CD4-positive, CD25-positive, alpha-beta regulatory T cell (primary cell): Measurements from ENCODE around the gene PYCARD. TPM values are rescaled to one million over a fixed set of nuclear protein-coding genes. Genes with fewer than 3 reads are reported as not detected.
"Not testable (repeated sequence)": the region's sequence is repeated elsewhere in the genome, so short reads cannot be mapped to it uniquely, and the experiment has no call there.

ENCODE experiments used
- ATAC-seq, 2 donors: fragments of 150-1000 bp; cut with Tn5 transposase; one replicate each; pipeline ENCODE4 v1.10.0; 2021; ENCODE audit warnings: low read depth in 2 of 2, moderate number of reproducible peaks in 2 of 2, moderate library complexity in 1 of 2
- DNase-seq, 3 donors: peaks; one replicate each; pipeline versions ENCODE4 v3.0.0 to v3.0.0-alpha.2; 2012 to 2022; ENCODE audit warnings: mixed read lengths in 1 of 3
- H3K27ac ChIP-seq: one replicate; pipeline ENCODE4 v1.7.0; 2013; ENCODE audit warnings: mild to moderate bottlenecking, low read length; ENCODE audit not compliant: insufficient read depth, poor library complexity, severe bottlenecking
- H3K27me3 ChIP-seq: one replicate; pipeline ENCODE4 v1.7.0; 2013; ENCODE audit warnings: low read length; ENCODE audit not compliant: control insufficient read depth, insufficient read depth
- H3K36me3 ChIP-seq: one replicate; pipeline ENCODE4 v1.7.0; 2013; ENCODE audit warnings: mild to moderate bottlenecking, low read length, moderate library complexity; ENCODE audit not compliant: control insufficient read depth, insufficient read depth
- H3K4me1 ChIP-seq: 2 replicates; pipeline ENCODE4 v1.7.0; 2013; ENCODE audit warnings: mild to moderate bottlenecking, low read length; ENCODE audit not compliant: insufficient read depth, control insufficient read depth, poor library complexity, severe bottlenecking
- H3K4me3 ChIP-seq: one replicate; pipeline ENCODE4 v1.7.0; 2013; ENCODE audit warnings: low read depth, mild to moderate bottlenecking, low read length, moderate library complexity
- H3K9me3 ChIP-seq, 2 experiments: 1 replicate in 1 of 2; 2 replicates in 1 of 2; pipeline ENCODE4 v1.7.0; 2013; ENCODE audit warnings: low read length in 2 of 2, mild to moderate bottlenecking in 1 of 2, moderate library complexity in 1 of 2; ENCODE audit not compliant: control insufficient read depth in 2 of 2
- H3K27ac Mint-ChIP-seq, 3 donors: one replicate each; pipeline ENCODE4 v1.8.0; 2020 to 2022; ENCODE audit warnings: mild to moderate bottlenecking in 3 of 3, mixed read lengths in 3 of 3, moderate library complexity in 2 of 3
- H3K27me3 Mint-ChIP-seq: one replicate; pipeline ENCODE4 v1.8.0; 2022; ENCODE audit warnings: mild to moderate bottlenecking, mixed read lengths
- H3K36me3 Mint-ChIP-seq: one replicate; pipeline ENCODE4 v1.8.0; 2020; ENCODE audit warnings: mixed read lengths
- H3K4me1 Mint-ChIP-seq, 4 donors: one replicate each; pipeline ENCODE4 v1.8.0; 2020 to 2022; ENCODE audit warnings: mixed read lengths in 4 of 4, mild to moderate bottlenecking in 1 of 4
- H3K4me3 Mint-ChIP-seq, 4 donors: one replicate each; pipeline ENCODE4 v1.8.0; 2020 to 2022; ENCODE audit warnings: mild to moderate bottlenecking in 4 of 4, mixed read lengths in 4 of 4, moderate library complexity in 3 of 4
- H3K9me3 Mint-ChIP-seq, 7 donors: one replicate each; pipeline ENCODE4 v1.8.0; 2020 to 2022; ENCODE audit warnings: mixed read lengths in 7 of 7, mild to moderate bottlenecking in 3 of 7, moderate library complexity in 2 of 7
- polyA plus RNA-seq, 4 donors: library from polyadenylated mRNA; unstranded; fragments of 300-500 nt; fragmentation: Illumina TruSeq; gene quantifications; one replicate each; pipeline ENCODE4 v1.2.3, GENCODE V29; 2021
- total RNA-seq: library from RNA; stranded (reverse); gene quantifications from one replicate; pipeline ENCODE4 v1.2.3, GENCODE V29; 2022

PYCARD gene
- total RNA-seq = 25.0 TPM
- polyA plus RNA-seq = 10 to 100 TPM; 50.6 to 82.9 (median 68.3) TPM

DNA sequence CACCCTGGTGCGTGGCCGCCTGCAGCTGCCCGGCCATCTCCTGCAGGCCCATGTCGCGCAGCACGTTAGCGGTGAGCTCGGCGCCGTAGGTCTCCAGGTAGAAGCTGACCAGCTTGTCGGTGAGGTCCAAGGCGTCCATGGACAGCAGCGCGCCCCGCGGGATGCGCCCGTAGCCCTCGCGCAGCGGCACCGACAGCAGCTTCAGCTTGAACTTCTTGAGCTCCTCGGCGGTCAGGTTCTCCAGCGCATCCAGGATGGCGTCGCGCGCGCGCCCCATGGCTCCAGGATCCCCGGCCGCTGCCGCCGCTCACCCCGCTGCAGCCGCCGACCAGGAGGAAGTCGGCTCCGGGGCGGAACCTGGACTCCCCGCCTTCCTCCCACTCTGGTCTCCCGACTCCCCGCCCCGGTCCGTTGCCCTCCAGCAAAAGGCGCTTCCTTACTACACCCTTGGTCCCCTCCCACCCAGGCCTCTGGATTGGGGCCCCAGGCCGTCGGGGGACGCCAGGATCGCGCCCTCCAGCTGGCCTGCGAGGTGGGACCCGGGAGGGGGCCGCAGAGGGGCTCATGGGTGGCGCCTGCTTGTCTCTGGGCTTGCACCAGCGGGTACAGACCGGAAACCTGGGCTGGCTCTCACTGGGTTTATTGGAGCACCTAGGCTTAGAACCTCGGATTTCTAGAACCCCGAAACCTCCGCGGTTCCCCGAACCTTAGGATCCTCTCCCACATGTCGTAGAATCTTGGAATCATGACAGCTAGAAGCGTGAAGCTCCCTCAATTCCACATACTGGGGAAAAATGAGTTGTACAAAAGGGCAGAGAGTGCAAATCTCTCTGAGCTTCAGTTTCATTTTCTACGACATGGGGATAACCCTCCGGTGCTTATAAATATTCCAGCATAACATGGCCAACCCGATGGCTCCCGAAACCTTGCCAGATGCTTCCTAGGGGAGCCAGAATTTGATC lies at the start of gene PYCARD:
Gene PYCARD (minus strand): TSS at position 347 of the 962 bp plus-strand sequence. CDS start 70 bp downstream, at position 277.
- Mint-ChIP-seq H3K4me3 (peak within 1 kb of the TSS; percentile 91 to 95 (median 93)), H3K4me1 (peaks cover 20 to 53% (median 38%) of the 10 kb centered on the region in 4 donors), H3K27ac (peak within 1 kb of the TSS; percentile 84 to 88 (median 86))

GRCh38 chr16:31251435-31251834 lies 48.9 kb upstream of the PYCARD start:
- H3K4me1 Mint-ChIP-seq = peaks cover 0 to 27% (median 18%) of the 10 kb centered on the region in 4 donors
- H3K4me3 ChIP-seq = no peak overlapping the region
- H3K4me3 Mint-ChIP-seq = no peak overlapping the region
- no peaks in the 10 kb centered on the region for H3K9me3 Mint-ChIP-seq
- peak overlapping the region in 1 of 3 donors; percentile 69 for H3K27ac Mint-ChIP-seq
- ATAC-seq = no peak
- peaks cover 4% of the 10 kb centered on the region for H3K4me1 ChIP-seq
- no peaks in the 10 kb centered on the region for H3K27me3 Mint-ChIP-seq
- H3K9me3 ChIP-seq = no peaks in the 10 kb centered on the region
- no peaks in the 10 kb centered on the region for H3K36me3 ChIP-seq
- DNase-seq = no peak
- no peak overlapping the region for H3K27ac ChIP-seq
- H3K27me3 ChIP-seq = no peaks in the 10 kb centered on the region
- no peaks in the 10 kb centered on the region for H3K36me3 Mint-ChIP-seq

More for the DNA sequence above, at the start of gene PYCARD:
- Mint-ChIP-seq H3K36me3 (peaks cover 5% of the 10 kb centered on the region), H3K9me3 (no peaks in the 10 kb centered on the region), H3K27me3 (peaks cover 21% of the 10 kb centered on the region)
- DNase-seq (peak in 2 of 3 donors; percentile 22 to 58), ATAC-seq (peak; percentile 21 to 31)
- Histone ChIP-seq H3K4me3 (peak within 1 kb of the TSS; percentile 83), H3K4me1 (peaks cover 27% of the 10 kb centered on the region), H3K9me3 (no peaks in the 10 kb centered on the region), H3K36me3 (peaks cover 4% of the 10 kb centered on the region), H3K27me3 (no peaks in the 10 kb centered on the region), H3K27ac (no peak within 1 kb of the TSS)

DNA sequence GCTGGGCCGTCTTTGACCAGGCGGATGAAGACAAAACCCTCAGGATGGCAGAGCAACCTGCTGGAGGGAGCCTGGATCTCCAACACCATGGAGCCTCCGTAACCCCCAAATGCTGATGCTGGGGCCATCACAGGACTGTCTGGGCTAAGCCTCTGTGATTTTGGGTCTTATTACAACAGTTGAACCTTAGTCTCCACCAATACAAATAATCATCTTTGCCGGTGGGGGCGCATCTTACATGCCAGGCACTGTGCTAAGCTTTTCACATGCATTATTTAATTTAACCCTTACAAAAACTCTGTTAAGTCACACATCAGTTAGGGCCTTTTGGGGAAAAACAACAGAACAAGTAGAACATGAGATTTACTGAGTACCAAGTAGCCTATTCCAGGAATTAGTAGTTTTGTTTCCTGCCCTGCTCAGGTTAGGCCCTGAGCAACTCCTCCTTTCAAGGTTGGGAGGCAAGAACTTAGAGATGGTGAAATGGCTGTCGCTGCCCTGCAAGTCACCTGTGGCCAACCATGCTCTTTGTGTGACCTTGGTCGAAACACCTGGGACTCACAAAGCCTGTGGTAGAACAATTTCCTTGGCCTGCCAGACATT lies 48.3 kb upstream of the PYCARD start:
- no peaks in the 10 kb centered on the region for H3K9me3 ChIP-seq
- no peaks in the 10 kb centered on the region for H3K9me3 Mint-ChIP-seq
- no peak overlapping the region for H3K4me3 Mint-ChIP-seq

DNA sequence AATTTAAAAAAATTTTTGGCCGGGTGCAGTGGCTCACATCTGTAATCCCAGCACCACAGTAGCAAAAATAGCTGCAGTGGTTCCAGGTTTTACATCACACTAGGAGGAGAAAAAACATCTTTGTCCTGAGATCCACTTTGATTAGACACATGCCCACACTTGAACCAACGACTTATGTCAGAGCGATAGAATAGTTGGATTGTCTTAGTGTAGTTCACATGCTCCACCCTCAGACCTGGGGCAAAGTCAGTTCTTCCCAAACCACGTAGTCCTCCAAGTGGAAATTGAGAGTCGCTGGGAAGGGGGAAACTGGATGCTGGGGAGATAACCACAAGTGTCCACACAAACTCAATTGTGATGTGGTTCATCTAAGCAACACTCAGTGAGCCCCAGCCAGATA lies 45.8 kb upstream of the PYCARD start:
- peaks cover 6% of the 10 kb centered on the region for H3K27me3 Mint-ChIP-seq
- Histone ChIP-seq H3K27me3 (no peaks in the 10 kb centered on the region), H3K9me3 (no peaks in the 10 kb centered on the region), H3K4me1 (peaks cover 4% of the 10 kb centered on the region), H3K4me3 (no peak overlapping the region), H3K36me3 (no peaks in the 10 kb centered on the region), H3K27ac (no peak overlapping the region)
- H3K4me1 Mint-ChIP-seq = peaks cover 0 to 19% (median 10%) of the 10 kb centered on the region in 4 donors
- ATAC-seq (no peak), DNase-seq (no peak)
- H3K36me3 Mint-ChIP-seq = no peaks in the 10 kb centered on the region
- no peaks in the 10 kb centered on the region for H3K9me3 Mint-ChIP-seq
- no peak overlapping the region for H3K4me3 Mint-ChIP-seq
- no peak overlapping the region for H3K27ac Mint-ChIP-seq

More for the DNA sequence above, 48.3 kb upstream of the PYCARD start:
- Histone ChIP-seq H3K4me3 (no peak overlapping the region), H3K4me1 (peaks cover 4% of the 10 kb centered on the region), H3K27me3 (no peaks in the 10 kb centered on the region), H3K27ac (no peak overlapping the region), H3K36me3 (no peaks in the 10 kb centered on the region)
- no peaks in the 10 kb centered on the region for H3K27me3 Mint-ChIP-seq
- H3K36me3 Mint-ChIP-seq = no peaks in the 10 kb centered on the region
- peak; percentile 60 to 63 for ATAC-seq
- H3K4me1 Mint-ChIP-seq = peaks cover 0 to 27% (median 18%) of the 10 kb centered on the region in 4 donors
- DNase-seq = peak in 1 of 3 donors; percentile 95
- peak overlapping the region in 1 of 3 donors; percentile 69 for H3K27ac Mint-ChIP-seq

- no peak for ATAC-seq
- Histone ChIP-seq H3K4me3 (no peak overlapping the region), H3K9me3 (no peaks in the 10 kb centered on the region), H3K27me3 (no peaks in the 10 kb centered on the region), H3K36me3 (no peaks in the 10 kb centered on the region), H3K4me1 (peaks cover 4% of the 10 kb centered on the region), H3K27ac (no peak overlapping the region)
- Mint-ChIP-seq H3K9me3 (no peaks in the 10 kb centered on the region), H3K4me1 (peaks cover 0 to 8% (median 2%) of the 10 kb centered on the region in 4 donors), H3K27me3 (peaks cover 6% of the 10 kb centered on the region), H3K27ac (no peak overlapping the region), H3K4me3 (no peak overlapping the region), H3K36me3 (no peaks in the 10 kb centered on the region)
- DNase-seq = no peak
Observed at GRCh38 chr16:31246296-31246695, 43.7 kb upstream of the PYCARD start.

DNA sequence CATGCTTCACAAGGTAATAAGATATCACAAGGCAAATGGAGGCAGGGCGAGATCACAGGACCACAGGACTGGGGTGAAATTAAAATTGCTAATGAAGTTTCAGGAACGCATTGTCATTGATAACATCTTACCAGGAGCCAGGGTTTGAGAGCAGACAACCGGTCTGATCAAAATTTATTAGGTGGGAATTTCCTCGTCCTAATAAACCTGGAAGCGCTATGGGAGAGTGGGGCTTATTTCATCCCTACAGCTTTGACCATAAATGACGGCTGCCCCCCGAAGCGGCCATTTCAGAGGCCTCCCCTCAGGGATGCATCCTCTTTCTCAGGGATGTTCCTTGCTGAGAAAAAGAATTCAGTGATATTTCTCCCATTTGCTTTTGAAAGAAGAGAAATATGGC lies 43.0 kb upstream of the PYCARD start:
- not testable (repeated sequence) for ATAC-seq, H3K4me3 Mint-ChIP-seq, H3K27ac ChIP-seq, H3K27me3 Mint-ChIP-seq, H3K9me3 ChIP-seq, DNase-seq, H3K4me1 ChIP-seq, H3K27ac Mint-ChIP-seq, H3K36me3 Mint-ChIP-seq, H3K4me1 Mint-ChIP-seq, H3K4me3 ChIP-seq, H3K9me3 Mint-ChIP-seq, H3K36me3 ChIP-seq, H3K27me3 ChIP-seq

GRCh38 chr16:31243734-31244670 lies 41.4 kb upstream of the PYCARD start:
- no peaks in the 10 kb centered on the region for H3K4me1 ChIP-seq
- Mint-ChIP-seq H3K9me3 (no peaks in the 10 kb centered on the region), H3K27ac (no peak overlapping the region), H3K4me1 (no peaks in the 10 kb centered on the region), H3K4me3 (no peak overlapping the region), H3K27me3 (peaks cover 6% of the 10 kb centered on the region), H3K36me3 (no peaks in the 10 kb centered on the region)
- H3K4me3 ChIP-seq = no peak overlapping the region
- H3K27ac ChIP-seq = no peak overlapping the region
- H3K36me3 ChIP-seq = no peaks in the 10 kb centered on the region
- ATAC-seq (no peak), DNase-seq (no peak)
- no peaks in the 10 kb centered on the region for H3K27me3 ChIP-seq
- no peaks in the 10 kb centered on the region for H3K9me3 ChIP-seq
